GM10248 (cell line): ENCODE results near the gene SOX2.

Experiments
- CTCF ChIA-PET: fragments of 300-600 bp; sonication (Branson Sonifier 250); formaldehyde crosslinking; extraction: SDS; loops from one replicate; lab custom pipeline; 2021; ENCODE audit warnings: antibody characterized with exemption; lab: Yijun Ruan, JAX
- POLR2A ChIA-PET: fragments of 350-650 bp; sonication (Branson Sonifier 250); formaldehyde crosslinking; extraction: SDS; loops from one replicate; lab custom pipeline; 2020; ENCODE audit warnings: antibody characterized with exemption; lab: Yijun Ruan, JAX
- DNase-seq: peaks from one replicate; pipeline ENCODE4 v3.0.0; 2012; ENCODE audit errors: extremely low spot score
- CTCF ChIP-seq: IDR thresholded peaks from 2 replicates; pipeline ENCODE4 v1.5.1; 2012; ENCODE audit warnings: mild to moderate bottlenecking, low read depth; ENCODE audit errors: extremely low read depth, missing control alignments, control extremely low read depth

Gene SOX2

GRCh38 chr3:181715571-181716340 is 4.0 kb downstream of the SOX2 start:
- no peak for TF ChIP-seq CTCF
- ChIA-PET CTCF (interaction anchor here (1.2 to 5.3 kb wide), 2 partner anchors 13 to 16 kb away, joined by 4 to 49 read pairs; no protein-coding TSS in a partner anchor), POLR2A (no interaction called here)
- no peak for DNase-seq

- POLR2A ChIA-PET, result interaction anchor here (0.6 kb wide), 1 partner anchor 10 kb away, joined by 4 read pairs; no protein-coding TSS in a partner anchor
Observed at GRCh38 chr3:181716966-181717365, 5.2 kb downstream of the SOX2 start.

GRCh38 chr3:181717549-181718171 is 5.9 kb downstream of the SOX2 start:
- ChIA-PET POLR2A (no interaction called here), CTCF (interaction anchor here (1.2 to 5.3 kb wide), 6 partner anchors 9 to 966 kb away, joined by 3 to 49 read pairs (median 6); no protein-coding TSS in a partner anchor)

More at GRCh38 chr3:181716966-181717365, 5.2 kb downstream of the SOX2 start:
- TF ChIP-seq CTCF, result no peak
- DNase-seq, result no peak
- CTCF ChIA-PET, result interaction anchor here (1.2 to 5.3 kb wide), 4 partner anchors 12 to 967 kb away, joined by 3 to 49 read pairs (median 4); no protein-coding TSS in a partner anchor

GRCh38 chr3:181718369-181718768 is 6.6 kb downstream of the SOX2 start:
- ChIA-PET POLR2A (no interaction called here), CTCF (interaction anchor here (1.2 to 5.3 kb wide), 6 partner anchors 9 to 966 kb away, joined by 3 to 49 read pairs (median 6); no protein-coding TSS in a partner anchor)
- DNase-seq, result no peak
- TF ChIP-seq CTCF, result no peak

More at GRCh38 chr3:181717549-181718171, 5.9 kb downstream of the SOX2 start:
- TF ChIP-seq CTCF, result no peak
- no peak for DNase-seq

GRCh38 chr3:181718987-181719911 is 7.5 kb downstream of the SOX2 start:
- CTCF ChIA-PET, result interaction anchor here (1.1 to 5.3 kb wide), 4 partner anchors 8 to 965 kb away, joined by 3 to 49 read pairs (median 6); no protein-coding TSS in a partner anchor
- no peak for TF ChIP-seq CTCF
- no peak for DNase-seq
- POLR2A ChIA-PET, result no interaction called here
